Fibroblast of the conjunctiva (primary cell): ENCODE measurements around the gene TUBGCP4.

Experiments used
- DNase-seq: peaks from one replicate; pipeline ENCODE4 v3.0.0-alpha.2; 2010; ENCODE audit warnings: low read depth

TUBGCP4 gene

DNA sequence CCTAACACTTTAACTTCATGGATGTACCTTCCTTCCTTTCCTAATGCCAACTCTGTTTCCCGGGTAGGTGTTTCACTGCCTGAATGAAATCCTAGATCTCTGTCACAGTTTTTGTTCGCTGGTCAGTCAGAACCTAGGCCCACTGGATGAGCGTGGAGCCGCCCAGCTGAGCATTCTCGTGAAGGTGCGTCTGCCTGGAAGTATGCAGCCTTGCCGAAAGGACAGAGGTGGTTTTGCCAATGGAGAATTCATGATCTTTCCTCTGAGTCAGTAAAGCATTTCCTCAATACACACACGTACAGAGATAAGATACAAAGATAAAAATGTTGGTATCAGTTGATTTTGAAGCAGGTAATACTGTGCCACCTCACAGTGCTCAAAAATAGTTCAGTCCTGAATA is 32.7 kb downstream of the TUBGCP4 start:
- no peak for DNase-seq

DNA sequence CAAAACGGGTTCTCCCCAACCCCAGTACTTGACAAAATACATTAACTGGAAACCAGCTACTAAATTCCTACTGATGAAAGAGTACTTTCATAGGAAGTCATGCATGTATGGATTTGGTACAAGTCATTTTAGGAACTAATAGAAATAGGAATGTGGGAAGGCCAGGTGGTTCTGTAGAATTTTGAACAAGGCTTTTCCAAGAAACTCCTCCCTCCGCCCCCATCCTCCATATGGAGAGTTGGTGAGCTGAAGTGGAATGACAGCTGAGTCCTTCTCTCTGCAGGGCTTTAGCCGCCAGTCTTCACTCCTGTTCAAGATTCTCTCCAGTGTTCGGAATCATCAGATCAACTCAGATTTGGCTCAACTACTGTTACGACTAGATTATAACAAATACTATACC is 33.2 kb downstream of the TUBGCP4 start:
- DNase-seq: no peak

- DNase-seq: peak; percentile 3
These were observed 35.3 kb downstream of the TUBGCP4 start for GRCh38 chr15:43406189-43406588.

DNA sequence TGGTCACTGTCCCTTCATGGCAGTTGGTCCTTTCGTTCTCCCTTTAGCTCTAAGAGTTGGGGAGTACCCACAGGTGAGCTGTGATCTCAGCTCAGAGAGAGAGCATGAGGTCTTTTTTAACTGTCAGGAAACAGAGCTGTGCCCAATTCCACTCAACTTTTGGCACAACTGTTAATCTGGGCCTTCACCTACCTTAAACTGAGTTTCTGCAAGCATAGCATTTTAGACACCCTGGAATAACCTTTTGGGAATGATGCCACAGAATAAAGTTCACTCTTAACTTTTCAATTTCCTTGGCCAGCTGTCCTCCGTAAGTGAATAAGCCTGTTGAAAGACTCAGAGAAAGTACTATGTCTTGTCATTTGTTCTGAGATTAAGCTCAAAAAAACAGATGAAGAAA is 35.9 kb downstream of the TUBGCP4 start:
- no peak for DNase-seq

DNA sequence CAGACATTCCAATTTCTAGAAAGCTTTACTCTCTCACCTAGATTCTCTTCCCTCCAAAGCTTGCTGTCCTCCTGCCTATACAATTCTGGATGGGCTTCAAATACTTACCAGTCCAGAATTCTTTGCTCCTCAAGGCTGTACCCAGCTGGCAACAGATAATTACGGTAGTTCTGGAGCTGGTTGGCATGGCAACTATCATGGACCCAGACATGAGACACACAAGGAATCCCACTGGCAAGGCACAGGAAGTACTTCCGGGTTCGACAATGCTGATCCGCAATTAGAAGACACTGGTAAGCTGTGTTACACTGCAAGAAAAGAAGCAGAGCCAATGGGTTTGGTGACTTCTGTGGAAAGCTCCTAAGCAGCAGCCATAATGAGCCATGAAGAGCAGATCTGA is 37.9 kb downstream of the TUBGCP4 start:
- no peak for DNase-seq

GRCh38 chr15:43410572-43411214 is 39.8 kb downstream of the TUBGCP4 start:
- DNase-seq: no peak

DNA sequence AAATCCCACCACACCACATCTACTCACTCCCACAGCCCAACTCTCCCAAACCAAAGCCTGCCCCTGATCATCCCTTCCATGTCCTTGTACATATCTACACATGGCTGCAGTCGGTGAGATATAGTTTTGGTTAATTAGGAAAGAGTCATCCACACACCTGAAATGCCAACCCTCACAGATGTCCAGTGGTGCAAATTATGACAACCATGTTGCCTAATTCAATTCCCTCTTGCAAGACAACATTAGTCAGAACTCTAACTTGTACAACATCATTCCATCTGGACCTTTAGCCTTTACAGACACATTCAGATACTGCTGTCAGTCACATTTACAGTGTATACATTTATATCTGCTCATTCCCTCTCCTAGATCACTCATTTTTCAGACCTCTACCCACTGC is 41.2 kb downstream of the TUBGCP4 start:
- DNase-seq: no peak

- no peak for DNase-seq
These were observed 43.3 kb downstream of the TUBGCP4 start for GRCh38 chr15:43414196-43414595.

DNA sequence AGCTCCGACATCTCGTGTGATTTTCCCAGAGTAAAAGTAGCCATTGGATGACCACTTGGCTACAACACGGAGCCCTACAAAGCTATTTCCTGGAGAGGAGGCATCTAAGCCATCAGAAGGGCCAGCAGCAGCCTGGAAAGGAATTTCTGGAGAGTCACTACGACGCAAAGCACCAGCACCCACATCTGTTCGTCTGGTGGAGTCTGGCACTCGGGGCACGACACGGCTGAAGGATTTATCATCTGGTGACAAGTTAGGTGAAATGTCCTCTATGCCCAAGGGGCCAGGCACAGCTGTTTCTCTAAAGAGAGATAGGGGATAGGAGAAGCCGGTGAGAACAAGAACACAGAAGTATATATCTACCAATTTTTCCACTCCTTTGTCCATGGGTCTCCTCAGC is 49.5 kb downstream of the TUBGCP4 start:
- DNase-seq: no peak

DNA sequence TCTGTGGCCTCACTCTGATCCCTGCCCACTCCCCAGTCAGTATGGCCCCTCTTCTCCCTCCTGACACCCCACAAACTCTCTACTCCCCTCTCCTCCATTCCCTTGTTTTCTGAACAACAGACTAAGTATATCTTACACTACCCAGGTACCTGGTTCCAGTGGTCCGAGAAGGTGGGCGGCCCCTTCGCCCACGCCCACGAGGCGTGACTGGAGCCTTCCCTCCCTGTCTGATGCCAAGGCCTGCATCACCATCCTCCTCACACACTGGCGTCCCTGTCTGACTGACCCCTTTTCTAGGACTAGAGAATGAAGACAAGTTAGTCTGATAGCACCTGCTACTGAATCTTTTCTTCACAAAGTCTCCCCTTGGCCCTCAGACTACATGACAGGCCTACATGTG is 50.0 kb downstream of the TUBGCP4 start:
- DNase-seq: no peak

GRCh38 chr15:43423793-43424192 is 52.9 kb downstream of the TUBGCP4 start:
- DNase-seq: no peak

GRCh38 chr15:43429687-43430086 is 58.8 kb downstream of the TUBGCP4 start:
- no peak for DNase-seq

GRCh38 chr15:43433165-43433564 is 62.3 kb downstream of the TUBGCP4 start:
- no peak for DNase-seq

GRCh38 chr15:43433661-43434303 is 62.9 kb downstream of the TUBGCP4 start:
- no peak for DNase-seq

- DNase-seq: no peak
These were observed 63.5 kb downstream of the TUBGCP4 start for GRCh38 chr15:43434446-43434845.

GRCh38 chr15:43436395-43436794 is 65.5 kb downstream of the TUBGCP4 start:
- no peak for DNase-seq

- DNase-seq: no peak
These were observed 68.4 kb downstream of the TUBGCP4 start for GRCh38 chr15:43439268-43439667.

GRCh38 chr15:43440721-43441281 is 69.9 kb downstream of the TUBGCP4 start:
- peak; percentile 97 for DNase-seq

- DNase-seq: peak; percentile 60
These were observed 70.4 kb downstream of the TUBGCP4 start for GRCh38 chr15:43441316-43441715.

GRCh38 chr15:43446344-43446743 is 75.4 kb downstream of the TUBGCP4 start:
- no peak for DNase-seq

- no peak for DNase-seq
These were observed 79.1 kb downstream of the TUBGCP4 start for GRCh38 chr15:43449981-43450380.
